ENCODE results near the gene GPC5.
A peak's percentile ranks its signal among the peaks of the same experiment; 100 is the strongest.

Gene GPC5

GRCh38 chr13:91572439-91572838, 174.0 kb downstream of the GPC5 start:
- TF ChIP-seq CTCF (IDR thresholded peaks at IDR 0.05; ENCODE audit: extremely low read depth, missing control alignments) = no peak
- DNase-seq (ENCODE audit: low spot score) = no peak

GRCh38 chr13:91572944-91573598, 174.7 kb downstream of the GPC5 start:
- DNase-seq (ENCODE audit: low spot score) = no peak
- no peak for TF ChIP-seq CTCF (IDR thresholded peaks at IDR 0.05; ENCODE audit: extremely low read depth, missing control alignments)

- no peak for DNase-seq (ENCODE audit: low spot score)
- no peak for TF ChIP-seq CTCF (IDR thresholded peaks at IDR 0.05; ENCODE audit: extremely low read depth, missing control alignments)
These were observed 176.3 kb downstream of the GPC5 start for GRCh38 chr13:91574766-91575165.

GRCh38 chr13:91576590-91576989, 178.2 kb downstream of the GPC5 start:
- TF ChIP-seq CTCF (IDR thresholded peaks at IDR 0.05; ENCODE audit: extremely low read depth, missing control alignments) = peak; percentile 6
- no peak for DNase-seq (ENCODE audit: low spot score)

- no peak for TF ChIP-seq CTCF (IDR thresholded peaks at IDR 0.05; ENCODE audit: extremely low read depth, missing control alignments)
- DNase-seq (ENCODE audit: low spot score) = no peak
These were observed 180.9 kb downstream of the GPC5 start for GRCh38 chr13:91579320-91579719.

GRCh38 chr13:91580749-91581148, 182.3 kb downstream of the GPC5 start:
- no peak for TF ChIP-seq CTCF (IDR thresholded peaks at IDR 0.05; ENCODE audit: extremely low read depth, missing control alignments)
- DNase-seq (ENCODE audit: low spot score) = no peak

GRCh38 chr13:91586609-91587008, 188.2 kb downstream of the GPC5 start:
- TF ChIP-seq CTCF (IDR thresholded peaks at IDR 0.05; ENCODE audit: extremely low read depth, missing control alignments) = no peak
- no peak for DNase-seq (ENCODE audit: low spot score)

Measured in GM20000 (cell line).